LHCN-M2 (cell line): ENCODE data around the gene CABP1. TPM values are rescaled to one million over a fixed set of nuclear protein-coding genes. Genes with fewer than 3 reads are reported as not detected.
A peak's percentile ranks its signal among the peaks of the same experiment; 100 is the strongest.
"Not testable (repeated sequence)": the region's sequence is repeated elsewhere in the genome, so short reads cannot be mapped to it uniquely, and the experiment has no call there.

Experiments
- DNase-seq: peaks from one replicate; pipeline ENCODE4 v3.0.0-alpha.2; 2012; ENCODE audit warnings: low read depth
- total RNA-seq: library from RNA; depleted of rRNA; stranded (reverse); fragments of >200 nt; gene quantifications from 2 replicates; pipeline ENCODE4 v1.2.3, GENCODE V29; 2014

The CABP1 gene
- total RNA-seq, 1 experiment from 2014 or later: not detected

DNA sequence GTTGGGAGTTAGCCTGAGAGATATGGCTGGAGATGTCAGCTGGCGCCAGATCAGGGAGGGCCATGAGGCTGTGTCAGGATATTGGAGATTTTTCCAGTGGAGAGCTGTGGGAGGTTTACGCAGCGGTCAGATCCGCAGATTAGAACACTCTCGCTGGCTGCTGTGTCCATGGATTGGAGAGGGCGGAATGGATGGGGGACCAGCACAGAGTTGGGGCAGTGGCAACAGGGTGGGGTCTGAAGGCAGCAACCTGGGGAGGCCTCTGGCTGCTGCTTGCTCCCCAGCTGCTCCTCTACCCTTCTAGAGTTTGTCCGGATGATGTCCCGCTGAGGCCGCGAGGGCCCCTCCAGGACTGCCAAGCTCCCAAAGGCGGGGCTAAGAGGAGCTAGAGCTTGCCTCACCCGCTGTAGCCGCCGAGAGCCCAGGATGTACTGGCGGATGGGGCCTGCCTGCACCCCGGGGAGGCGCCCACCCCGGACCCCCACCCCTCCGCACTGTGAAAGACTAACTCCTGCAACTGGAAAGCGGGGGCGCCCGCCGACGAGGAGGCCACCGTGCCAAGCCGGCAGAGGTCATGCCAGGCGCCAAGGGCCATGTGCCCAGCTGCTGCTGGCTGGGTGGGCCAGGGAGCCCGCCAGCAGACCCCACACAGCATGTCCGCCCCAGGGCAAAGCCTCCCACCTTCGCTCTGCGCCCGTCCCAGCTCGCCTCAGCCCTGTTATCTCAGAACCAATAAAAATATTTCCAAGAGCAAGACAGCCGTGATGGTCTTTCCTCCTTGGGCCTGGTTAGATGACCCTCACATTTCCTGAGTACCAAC lies 26.4 kb downstream of the CABP1 start:
- DNase-seq: no peak

DNA sequence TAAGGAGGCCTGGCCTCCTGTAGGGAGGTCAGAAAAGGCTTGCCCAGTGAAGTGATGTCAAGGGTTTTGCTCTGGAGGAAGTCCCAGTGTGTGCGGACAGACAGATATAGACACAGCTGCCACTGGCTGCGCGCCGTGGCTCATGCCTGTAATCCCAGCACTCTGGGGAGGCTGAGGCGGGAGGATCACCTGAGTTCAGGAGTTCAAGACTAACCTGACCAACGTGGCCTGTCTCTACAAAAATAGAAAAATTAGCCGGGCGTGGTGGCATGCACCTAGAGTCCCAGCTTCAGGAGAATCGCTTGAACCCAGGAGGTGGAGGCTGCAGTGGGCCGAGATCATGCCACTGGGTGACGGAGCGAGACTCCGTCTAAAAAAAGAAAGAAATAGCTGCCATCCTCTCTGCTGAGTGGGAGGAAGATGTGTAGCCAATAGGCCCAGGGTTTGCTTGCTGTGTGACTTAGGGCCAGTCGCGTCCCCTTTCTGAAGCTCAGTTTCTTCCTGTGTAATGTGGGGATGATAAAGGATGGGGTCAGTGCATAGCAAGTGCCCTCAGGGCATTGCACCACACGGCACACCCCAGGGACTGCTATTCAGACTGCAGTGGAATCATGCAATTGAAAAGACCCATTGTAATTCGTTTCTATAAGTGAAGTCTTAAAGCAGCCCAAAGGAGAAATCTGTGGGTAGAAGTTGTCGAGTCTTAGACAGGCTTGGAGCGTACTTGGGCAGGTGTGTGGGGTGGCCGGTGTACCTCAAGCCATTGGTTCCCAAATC lies 27.9 kb downstream of the CABP1 start:
- no peak for DNase-seq

DNA sequence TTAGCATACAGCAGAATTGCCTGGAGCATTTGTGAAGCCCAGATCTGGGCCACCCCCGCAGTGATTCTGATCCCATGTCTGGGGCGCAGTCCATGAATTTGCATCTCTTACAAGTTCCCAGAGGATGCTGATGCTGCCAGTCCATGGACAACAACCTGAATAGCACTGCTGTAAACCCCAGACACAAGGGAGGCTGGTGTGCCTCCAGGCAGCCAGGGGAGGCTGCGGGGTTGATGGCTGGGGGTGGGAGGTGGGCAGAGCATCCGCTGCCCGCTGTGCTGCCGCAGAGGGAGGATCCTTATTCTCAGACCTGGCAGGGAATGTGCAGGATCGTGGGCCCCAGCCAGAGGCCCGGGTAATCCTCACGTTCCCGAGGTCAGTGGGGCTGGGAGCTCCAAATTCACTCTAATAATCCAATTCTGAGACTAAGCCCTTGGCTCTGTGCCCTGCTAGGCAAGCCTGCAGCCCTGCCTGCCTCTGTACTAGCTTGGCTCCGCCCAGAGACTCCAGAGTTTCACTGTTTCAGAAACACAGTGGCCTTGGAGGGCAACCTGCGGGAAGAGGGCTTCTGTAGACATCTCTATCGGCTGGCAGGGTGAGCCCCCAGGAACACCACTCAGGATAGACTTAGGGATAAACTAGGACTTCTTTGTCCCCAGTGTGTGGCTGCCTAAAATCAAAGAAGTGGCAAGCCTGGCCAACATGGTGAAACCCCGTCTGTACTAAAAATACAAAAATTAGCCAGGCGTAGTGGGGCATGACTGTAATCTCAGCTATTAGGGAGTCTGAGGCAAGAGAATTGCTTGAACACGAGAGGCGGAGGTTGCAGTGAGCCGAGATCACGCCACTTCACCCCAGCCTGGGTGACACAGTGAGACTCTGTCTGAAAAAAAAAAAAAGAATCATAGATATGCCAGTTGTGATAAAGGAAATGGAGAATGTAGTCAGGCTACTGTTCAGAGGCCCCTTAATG lies 28.7 kb downstream of the CABP1 start:
- peak; percentile 28 for DNase-seq

DNA sequence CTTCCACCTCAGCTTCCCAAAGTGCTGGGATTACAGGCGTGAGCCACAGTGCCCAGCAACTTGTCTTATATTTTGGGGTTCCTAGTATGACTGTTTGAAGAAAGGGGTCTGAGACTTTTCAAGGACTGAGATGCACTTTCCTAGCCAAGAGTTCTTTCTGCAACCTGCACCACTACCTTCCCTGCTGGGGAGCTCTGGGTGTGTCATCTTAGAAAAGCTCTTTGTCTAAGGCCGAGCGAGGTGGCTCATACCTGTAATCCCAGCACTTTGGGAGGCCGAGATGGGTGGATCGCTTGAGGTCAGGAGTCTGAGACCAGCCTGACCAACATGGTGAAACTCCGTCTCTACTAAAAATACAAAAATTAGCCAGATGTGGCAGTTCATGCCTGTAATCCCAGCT lies 29.8 kb downstream of the CABP1 start:
- not testable (repeated sequence) for DNase-seq

DNA sequence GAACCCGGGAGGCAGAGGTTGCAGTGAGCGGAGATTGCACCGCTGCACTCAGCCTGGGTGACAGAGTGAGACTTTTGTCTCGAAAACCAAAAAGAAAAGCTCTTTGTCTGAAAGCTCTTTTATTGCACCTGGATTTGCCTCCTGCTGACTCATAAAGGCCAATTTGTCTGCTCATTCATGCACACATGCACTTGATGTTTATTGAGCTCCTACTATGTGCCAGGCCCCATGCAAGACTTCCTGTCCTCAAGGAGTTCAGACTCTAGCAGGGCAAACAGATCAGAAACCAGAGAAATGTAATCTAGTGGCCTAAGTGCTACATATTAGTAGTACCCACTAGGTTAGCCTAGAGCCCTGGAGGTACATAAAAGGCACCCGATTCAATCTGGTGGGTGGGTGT lies 30.2 kb downstream of the CABP1 start:
- no peak for DNase-seq

DNA sequence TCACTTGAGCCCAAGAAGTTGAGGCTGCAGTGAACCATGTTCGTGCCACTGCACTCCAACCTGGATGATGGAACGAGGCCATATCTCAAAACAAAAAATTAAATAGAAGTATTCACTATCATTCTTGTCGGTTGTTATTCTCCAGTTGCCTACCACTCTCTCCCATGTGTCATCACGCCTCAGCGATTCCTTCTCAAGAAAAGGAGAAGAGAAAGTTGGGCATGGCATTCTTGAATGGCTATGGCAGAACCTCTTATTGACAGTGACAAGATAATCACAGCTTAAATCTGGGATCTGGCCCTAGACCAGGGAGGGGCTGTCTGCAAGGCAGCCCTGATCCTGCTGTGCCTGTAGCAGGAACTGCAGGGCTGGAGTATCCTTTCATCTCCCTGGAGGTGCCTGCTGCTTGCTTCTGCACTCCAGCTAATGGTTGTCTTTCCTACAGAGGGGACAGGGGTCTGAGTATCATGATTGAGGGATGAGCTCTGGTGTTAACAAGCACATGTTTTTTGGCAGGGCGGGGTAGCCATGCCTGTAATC lies 33.7 kb downstream of the CABP1 start:
- no peak for DNase-seq

DNA sequence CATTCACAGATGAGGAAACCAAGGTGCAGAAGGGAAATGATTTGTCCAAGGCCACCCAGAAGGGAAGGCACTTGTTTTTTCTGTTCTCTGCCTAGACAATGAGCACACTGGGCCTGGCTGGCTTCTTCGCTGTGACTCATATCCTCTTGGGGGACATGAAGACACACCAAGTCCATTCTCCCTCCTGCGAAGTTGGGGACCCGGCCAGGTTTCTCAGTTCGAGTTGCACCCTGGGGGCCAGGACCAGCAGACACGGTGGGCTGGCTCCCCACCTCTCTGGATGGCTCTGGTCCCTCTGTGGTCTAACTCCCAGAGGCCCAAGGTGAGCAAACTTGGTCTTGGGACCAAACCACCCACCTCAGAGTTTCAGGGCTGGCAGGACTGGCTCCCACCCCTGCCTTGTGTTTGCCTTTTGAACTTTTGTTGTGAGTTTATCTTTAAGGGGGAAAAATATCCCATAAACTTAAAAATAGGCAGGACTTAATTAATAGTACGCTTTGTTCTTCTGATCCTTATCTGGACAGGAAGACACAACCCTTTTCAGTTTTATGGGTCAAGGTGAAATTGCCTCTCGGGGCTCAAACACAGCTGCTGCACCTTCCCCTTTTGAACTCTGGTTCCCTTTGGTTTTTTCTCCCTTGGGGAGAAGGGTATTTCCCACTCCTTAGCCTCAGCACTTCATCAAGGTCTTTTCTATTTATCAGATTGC lies 37.5 kb downstream of the CABP1 start:
- DNase-seq: peak; percentile 15

DNA sequence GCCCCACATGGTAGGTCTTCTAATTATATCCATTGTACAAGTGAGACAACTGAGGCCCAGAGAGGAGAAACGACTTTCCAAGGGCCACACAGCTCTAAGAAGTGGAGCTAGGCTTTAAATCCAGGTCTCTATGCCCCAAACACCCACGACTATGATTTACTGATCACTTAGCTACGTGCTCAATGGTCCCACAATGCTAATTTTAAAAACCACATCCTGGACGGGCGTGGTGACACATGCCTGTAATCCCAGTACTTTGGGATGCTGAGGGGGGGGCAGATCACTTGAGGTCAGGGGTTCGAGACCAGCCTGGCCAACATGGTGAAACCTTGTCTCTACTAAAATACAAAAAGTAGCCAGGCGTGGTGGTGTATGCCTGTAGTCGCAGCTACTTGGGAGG lies 38.1 kb downstream of the CABP1 start:
- DNase-seq: peak; percentile 17

DNA sequence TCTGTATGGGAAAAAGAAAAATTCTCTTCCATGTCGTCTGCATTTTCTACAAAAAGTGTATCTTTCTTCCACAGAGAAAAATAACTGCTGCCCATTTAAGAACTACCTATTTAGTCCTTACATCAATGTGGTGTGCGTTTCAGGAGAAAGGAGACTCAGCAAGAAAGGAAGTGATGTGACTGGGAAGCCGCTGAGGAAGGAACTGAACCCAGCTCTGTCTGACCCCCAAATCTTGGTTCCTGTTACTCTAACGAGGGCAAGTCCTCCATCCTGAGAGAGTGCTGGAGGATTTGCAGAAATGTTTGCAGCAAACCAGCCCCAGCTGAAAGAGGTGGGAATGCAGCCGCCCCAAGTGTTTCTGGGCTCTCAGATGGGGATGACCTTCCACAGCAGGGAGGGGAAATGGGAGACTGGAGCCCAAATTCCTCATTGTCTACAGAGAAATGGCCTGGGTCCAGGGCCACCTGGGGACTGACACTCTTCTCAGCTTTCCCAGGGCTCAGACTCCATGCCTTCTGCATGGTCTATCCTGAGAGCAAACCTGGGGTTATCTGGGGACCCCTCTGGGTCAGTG lies 39.8 kb downstream of the CABP1 start:
- no peak for DNase-seq

DNA sequence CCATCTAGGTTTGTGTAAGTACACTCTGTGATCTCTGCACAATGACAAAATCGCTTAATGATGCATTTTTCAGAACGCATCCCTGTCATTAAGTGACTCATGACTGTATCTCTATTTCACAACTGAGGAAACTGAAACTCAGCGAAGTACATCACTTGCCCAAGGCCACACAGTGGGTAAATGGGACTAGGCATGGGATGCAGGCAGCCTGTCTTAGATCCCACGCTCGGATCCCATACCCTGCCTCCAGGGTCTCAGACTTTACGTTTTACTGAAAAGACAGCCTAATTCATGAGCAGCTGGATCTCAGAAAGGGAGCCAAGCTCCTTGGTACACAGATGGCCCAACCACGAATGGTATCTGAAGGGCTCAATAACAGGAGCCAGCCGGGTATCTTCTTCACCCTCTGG lies 44.1 kb downstream of the CABP1 start:
- DNase-seq: peak; percentile 34

DNA sequence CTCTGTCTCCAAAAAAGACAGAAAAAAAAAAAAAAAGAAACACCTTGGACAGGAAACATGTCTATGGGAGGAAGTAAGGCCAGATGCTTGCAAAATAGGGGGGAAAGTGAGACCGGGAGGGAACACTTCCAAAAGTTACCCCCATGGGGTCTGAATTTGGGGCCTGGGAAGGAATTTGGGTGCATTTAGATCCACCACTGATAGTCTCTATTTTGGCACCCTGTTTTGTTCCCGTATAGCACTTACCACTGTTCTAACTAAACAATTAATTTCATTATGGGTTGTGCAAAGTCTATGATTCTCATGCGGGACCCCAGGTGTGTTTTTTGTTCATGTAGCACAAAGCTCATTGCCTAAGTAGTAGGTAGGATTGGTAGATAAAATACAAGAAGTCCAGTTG lies 45.1 kb downstream of the CABP1 start:
- DNase-seq: no peak

DNA sequence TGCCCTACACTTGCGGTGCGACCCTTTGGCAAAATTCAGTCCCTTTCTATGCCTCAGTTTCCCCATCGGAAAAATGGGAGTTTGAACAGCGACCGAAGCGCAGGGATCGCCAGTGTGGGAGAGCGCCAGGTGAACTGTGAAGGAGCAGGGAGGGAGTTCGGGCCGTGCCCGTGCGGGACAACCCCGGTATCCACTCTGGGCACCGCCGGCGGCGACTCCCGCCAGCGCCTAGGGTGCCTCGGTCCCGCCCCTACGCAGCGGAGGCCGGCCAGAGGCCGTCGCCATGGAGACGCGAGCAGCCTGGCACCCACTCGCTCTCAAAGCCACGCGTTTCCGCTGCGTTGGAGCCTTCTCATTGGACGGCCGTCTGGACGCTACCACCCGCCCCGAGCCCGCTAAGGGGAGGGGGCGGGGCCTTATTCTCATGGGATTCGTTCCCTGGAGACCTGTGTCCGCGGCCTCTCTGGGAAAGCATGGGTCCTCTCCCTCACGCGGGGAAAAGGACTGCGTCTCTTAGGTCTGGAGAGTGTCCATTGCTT lies 45.8 kb downstream of the CABP1 start:
- DNase-seq: peak; percentile 95

DNA sequence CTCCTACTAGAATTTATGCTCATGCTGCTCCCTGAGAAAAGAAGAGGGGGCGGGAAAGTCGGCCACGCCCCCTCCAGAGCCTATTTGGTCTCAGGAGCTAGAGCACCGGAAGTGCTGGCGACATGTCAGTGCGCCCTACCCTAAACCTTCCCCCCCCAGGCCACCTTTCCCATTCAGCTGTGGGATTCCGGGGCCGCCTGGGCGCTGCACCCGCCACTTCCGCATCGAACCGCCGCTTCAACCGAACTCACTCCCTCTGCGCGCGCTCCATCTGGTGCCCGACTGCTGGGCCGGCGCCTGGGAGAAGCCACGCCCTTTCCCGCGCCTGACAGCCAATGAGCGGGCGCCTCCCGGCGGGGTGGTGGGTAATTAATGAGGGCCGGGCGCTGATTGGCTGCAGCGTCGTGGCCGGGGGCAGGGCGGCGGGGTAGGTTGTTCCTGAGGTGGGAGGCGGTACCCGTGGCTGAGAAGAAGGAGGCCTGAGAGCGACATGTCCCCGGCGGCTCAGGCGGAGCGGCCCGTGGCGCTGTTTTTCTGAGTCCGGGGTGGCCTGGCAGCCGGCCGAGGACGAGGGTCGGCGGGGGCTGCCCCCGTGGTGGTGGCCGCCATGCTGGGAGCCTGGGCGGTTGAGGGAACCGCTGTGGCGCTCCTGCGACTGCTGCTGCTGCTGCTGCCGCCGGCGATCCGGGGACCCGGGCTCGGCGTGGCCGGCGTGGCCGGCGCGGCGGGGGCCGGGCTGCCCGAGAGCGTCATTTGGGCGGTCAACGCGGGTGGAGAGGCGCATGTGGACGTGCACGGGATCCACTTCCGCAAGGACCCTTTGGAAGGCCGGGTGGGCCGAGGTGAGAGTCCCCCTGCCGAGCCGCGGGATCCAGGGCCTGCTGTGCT lies 46.5 kb downstream of the CABP1 start, which contains the start of gene MLEC:
TSS of gene MLEC (plus strand) at position 460 of the 888 bp plus-strand sequence. CDS start at position 608, 148 bp downstream.
- peak; percentile 97 for DNase-seq

DNA sequence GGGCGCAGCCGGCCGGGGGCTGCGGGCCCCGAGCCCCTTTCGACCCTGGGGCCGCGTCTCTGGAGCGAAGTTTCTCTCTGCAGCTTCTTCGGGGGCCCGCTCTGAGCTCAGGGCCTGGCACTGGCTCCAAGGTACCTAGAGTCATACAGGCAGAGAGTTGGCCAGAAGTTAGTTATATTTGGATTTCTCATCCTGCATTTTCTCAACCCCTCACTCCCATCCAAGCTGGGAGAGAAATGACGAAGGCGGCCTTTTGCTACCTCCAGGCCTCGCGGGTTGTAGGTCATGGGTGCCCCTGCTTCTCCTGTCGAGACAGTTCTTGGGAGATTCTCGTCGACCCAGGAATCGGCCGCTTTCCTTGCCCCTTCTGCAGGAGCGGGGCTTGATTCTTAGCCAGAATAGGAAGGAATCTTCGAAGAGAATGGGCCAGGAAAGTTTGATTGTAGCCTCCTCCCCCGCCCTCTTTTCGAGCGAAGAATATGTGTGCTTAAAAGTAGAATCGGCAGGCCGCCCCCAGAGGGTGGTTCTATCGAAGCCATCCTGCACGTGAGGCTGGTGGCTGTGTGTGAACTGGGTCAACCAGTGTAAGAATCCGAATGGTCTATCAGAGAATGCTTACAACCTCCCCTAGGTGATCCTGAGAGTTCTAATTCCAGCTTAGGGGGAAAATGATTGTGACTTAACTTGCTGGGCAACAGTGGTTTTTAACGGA lies 47.3 kb downstream of the CABP1 start:
- peak; percentile 36 for DNase-seq

DNA sequence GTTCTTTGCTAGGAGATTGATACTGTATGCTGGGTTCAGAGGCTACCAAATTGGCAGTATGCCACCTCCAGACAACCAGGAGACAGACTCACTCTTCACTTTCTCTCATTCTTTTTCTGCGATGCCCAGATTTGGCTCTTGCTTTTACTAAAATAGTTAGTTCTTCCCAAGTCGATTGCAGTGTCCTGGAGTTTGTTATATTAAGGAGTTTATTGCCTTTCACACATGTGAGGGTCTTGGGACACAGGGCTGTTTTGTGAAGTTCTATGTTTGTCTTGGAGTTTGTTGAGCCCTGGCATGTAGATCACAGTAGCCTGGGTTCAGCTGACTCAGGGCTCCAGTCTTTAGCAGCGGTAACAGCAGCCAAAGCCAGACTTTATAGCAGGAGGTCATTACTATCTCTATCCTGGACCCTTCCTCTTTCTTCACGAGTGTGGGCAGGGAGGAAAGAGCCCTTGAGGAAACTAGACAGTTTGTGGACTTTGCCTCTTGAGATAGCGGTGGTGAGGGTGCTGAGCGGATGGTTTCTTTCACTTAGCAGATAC lies 48.2 kb downstream of the CABP1 start:
- peak; percentile 32 for DNase-seq

DNA sequence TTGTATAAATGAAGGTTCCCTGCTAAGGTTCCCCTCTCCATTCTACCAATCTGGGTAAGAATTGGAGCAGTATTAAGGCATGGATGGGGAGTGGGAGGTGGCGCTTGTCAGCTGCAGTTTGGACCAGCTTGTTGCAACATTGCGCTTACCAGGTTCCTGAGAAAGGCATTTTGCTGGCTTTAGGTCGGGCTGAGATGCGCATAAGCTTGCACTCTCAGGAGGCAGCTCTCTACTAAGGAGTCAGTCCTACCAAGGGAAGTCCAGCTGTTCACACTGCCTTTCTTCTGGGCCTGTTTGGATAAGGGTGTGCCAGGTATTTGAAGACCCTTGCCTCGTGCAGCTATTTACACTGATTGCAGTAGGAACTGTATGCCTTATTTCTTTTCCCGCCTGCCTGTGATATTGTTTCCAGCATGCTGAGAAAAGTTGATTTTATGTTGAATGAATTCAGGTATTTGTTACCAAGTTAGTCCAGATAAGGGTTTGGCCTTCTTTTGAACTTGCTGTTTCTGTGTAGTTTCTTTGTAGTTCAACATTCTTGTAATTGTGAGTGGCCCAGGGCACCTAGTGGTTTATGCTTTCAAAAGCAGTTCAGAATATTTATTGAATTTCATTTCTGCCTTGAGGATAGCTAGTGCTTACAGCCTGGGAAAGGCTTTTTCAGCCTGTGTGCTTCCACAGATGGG lies 49.1 kb downstream of the CABP1 start:
- DNase-seq: no peak

DNA sequence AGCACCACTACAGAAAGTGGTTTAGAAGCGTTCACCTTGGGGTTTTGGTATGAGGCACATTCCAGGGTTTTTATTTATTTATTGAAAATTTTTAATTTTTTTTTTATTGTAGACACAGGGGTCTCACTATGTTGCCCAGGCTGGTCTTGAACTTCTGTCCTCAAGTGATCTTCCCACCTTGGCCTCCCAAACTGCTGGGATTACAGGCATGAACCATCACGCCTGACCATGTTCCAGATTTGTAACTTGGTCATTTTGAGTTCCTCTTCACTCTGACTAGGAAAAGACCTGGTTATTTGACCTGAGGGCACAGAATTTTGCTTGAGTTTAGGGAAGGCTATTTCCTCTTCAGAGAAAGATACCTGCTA lies 49.6 kb downstream of the CABP1 start:
- DNase-seq: no peak
